H1 (cell line): ENCODE data around the gene CAPN3. TPM values are rescaled to one million over a fixed set of nuclear protein-coding genes. Genes with fewer than 3 reads are reported as not detected.

ENCODE experiments used
- CBX8 ChIP-seq: fragments of 300-800, 300-1000 bp; sonication (generic); IDR thresholded peaks from 2 replicates; pipeline ENCODE4 v1.7.1; 2016; ENCODE audit warnings: low read depth, low read length, borderline replicate concordance
- CHD2 ChIP-seq: IDR thresholded peaks from 2 replicates; pipeline ENCODE4 v1.6.1; 2012; ENCODE audit warnings: low read length, improper control_type of control experiment
- CHD7 ChIP-seq: fragments of 300-600 bp; sonication (generic); IDR thresholded peaks from 2 replicates; pipeline ENCODE4 v1.7.1; 2012; ENCODE audit warnings: low read length, moderate library complexity, mild to moderate bottlenecking, inconsistent platforms; ENCODE audit not compliant: insufficient replicate concordance
- CTBP2 ChIP-seq: IDR thresholded peaks from 2 replicates; pipeline ENCODE4 v1.7.0; 2011; ENCODE audit warnings: borderline replicate concordance, mild to moderate bottlenecking, moderate library complexity, mixed read lengths, low read length; ENCODE audit not compliant: insufficient read depth, insufficient read length
- EGR1 ChIP-seq: IDR thresholded peaks from 2 replicates; pipeline ENCODE4 v1.6.1; 2011; ENCODE audit warnings: low read depth, low read length, borderline replicate concordance
- EZH2 ChIP-seq: fragments of 200-600 bp; sonication (generic); IDR thresholded peaks from 2 replicates; pipeline ENCODE4 v1.7.1; 2012; ENCODE audit warnings: low read depth, mild to moderate bottlenecking, moderate library complexity, low read length, inconsistent platforms; ENCODE audit not compliant: severe bottlenecking
- GABPA ChIP-seq: IDR thresholded peaks from 2 replicates; pipeline ENCODE4 v1.6.1; 2011; ENCODE audit warnings: mild to moderate bottlenecking, low read length, moderate library complexity, borderline replicate concordance; ENCODE audit not compliant: insufficient read depth
- KDM1A ChIP-seq: fragments of 200-600, 300-600 bp; sonication (generic); IDR thresholded peaks from 2 replicates; pipeline ENCODE4 v1.7.1; 2016; ENCODE audit warnings: mild to moderate bottlenecking, low read length, borderline replicate concordance
- SUZ12 ChIP-seq: fragments of 200-600 bp; sonication (generic); IDR thresholded peaks from 2 replicates; pipeline ENCODE4 v1.6.1; 2012; ENCODE audit warnings: mild to moderate bottlenecking, inconsistent platforms, low read length, moderate library complexity, mixed read lengths
- polyA plus RNA-seq, 7 experiments: library from polyadenylated mRNA; depleted of rRNA in 3 of 7; stranded (reverse) in 5 of 7; unstranded in 2 of 7; fragments of >200 nt in 5 of 7; fragments of 200-250 nt in 2 of 7; gene quantifications; 1 replicate in 5 of 7; 2 replicates in 1 of 7; 4 replicates in 1 of 7; pipeline versions ENCODE4 v1.2.1 to v1.2.3, GENCODE V29; 2011 to 2013; ENCODE audit warnings: missing spikeins in 2 of 7, mixed read lengths in 2 of 7
- total RNA-seq: library from RNA; stranded (reverse); fragmentation: NEBNext Ultra II Directional; extraction: Animal tissue kit (Norgen Biotek cat#: 25700); gene quantifications from 2 replicates; pipeline ENCODE4 v1.2.1, GENCODE V29; 2021

Gene CAPN3
- total and polyA plus RNA-seq, 2 of the 8 experiments (the other 6 are each of a cell fraction or from before 2014, with no cell fraction given): 0.80 to 2.1 TPM

GRCh38 chr15:42344763-42345162 is 14.5 kb upstream of the CAPN3 start (continued):
- TF ChIP-seq CHD7: no peak
- no peak for TF ChIP-seq EGR1
- no peak for TF ChIP-seq SUZ12
- no peak for TF ChIP-seq GABPA
- no peak for TF ChIP-seq CTBP2
- no peak for TF ChIP-seq CHD2
- TF ChIP-seq EZH2: no peak
- TF ChIP-seq CBX8: no peak
- TF ChIP-seq KDM1A: no peak
- TF ChIP-seq, all 59 proteins: peak for 0
